NCI-H1694 (cell line): ENCODE measurements around the gene RND1.
"Not testable (repeated sequence)": the region's sequence is repeated elsewhere in the genome, so short reads cannot be mapped to it uniquely, and the experiment has no call there.

ENCODE experiments used
- DNase-seq: peaks from one replicate; lab custom pipeline; 2025; lab: John Stamatoyannopoulos, UW

RND1 gene

DNA sequence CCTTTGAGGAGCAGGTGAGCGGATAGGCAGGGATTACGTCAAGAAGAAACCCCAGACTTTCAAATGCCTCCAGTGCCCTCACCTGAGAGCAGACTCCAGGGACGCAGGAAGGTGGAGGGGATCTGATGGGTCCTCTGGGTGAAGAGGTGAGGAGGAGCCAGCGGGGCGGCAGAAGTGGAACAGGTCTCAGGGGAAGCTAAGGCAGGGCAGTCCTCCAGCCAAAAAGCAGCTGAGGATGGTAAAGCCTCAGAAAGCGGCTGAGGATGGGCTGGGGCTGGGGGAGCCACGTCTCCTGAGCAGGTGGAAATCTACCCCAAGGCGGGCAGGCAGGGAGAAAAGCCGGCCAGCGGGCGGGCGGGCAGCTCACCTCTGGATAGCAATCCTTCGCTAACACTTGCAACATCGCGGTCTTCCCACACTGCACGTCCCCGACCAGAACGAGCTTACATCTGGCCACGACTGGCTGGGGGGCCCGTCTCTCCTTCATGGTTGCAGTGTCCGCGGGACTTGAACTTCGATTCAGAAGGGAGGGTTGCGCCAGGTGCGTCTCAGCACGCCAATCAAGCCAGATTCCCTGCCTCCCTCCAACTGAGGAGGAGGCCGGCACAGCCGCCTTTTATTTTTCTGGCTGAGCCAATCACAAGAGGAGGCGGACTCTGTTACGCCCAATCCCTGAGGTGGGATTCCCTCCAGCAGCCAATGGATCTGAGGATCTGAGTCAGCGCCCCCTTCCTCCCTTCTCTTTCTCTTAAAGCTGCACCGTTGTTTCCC, at the start of gene RND1:
TSS of gene RND1 (minus strand) at position 590 of the 771 bp plus-strand sequence. CDS start at position 487, 103 bp downstream.
- DNase-seq = peak; percentile 92

DNA sequence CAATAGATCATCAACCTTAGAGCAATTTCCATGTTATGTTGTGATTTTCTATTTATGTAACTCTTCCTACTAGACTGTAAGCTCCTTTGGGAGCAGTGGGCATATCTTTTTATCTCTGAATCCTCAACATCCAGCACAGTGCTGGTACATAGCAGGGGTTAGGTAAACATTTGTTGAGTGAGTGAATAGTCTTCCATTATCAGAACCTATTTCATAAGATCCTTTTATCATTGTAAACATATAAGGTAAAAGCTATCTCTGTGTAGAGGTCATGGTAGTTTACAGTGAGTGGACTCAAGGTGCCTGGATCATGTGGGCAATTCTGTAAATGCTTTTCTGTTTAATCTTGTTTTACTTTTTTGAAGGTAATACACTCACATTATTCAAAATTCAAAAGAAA, 44.5 kb upstream of the RND1 start:
- no peak for DNase-seq

DNA sequence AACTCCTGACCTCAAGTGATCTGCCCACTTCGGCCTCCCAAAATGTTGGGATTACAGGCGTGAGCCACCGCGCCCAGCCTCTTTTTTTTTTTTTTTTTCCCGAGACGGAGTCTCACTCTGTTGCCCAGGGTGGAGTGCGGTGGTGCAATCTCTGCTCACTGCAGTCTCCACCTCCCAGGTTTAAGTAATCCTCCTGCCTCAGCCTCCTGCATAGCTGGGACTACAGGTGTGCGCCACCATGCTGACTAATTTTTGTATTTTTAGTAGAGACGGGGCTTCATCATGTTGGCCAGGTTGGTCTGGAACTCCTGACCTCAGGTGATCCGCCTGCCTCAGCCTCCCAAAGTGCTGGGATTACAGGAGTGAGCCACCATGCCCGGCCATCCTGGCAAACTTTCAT, 44.0 kb upstream of the RND1 start:
- DNase-seq = not testable (repeated sequence)

DNA sequence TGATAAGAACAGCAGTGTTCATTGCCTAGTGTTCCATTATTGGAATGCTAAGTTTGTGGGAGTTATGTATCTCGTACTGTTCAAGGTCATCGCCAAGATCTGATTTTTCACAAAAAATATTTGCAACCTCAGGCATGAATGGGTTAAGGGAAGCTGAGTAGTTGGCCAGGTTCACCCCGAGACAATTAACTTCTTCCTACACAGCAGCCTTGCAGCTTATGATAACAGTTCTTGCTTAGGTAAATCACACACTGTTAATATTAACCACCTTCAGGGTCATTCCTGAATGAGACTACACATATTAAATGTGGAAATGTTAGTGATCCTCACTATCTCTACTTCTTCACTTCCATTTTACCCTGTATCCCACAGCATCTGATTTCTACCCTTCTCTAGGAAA, 41.6 kb upstream of the RND1 start:
- DNase-seq = no peak

- peak; percentile 54 for DNase-seq
Observed at GRCh38 chr12:48903982-48904411, 38.3 kb upstream of the RND1 start.

DNA sequence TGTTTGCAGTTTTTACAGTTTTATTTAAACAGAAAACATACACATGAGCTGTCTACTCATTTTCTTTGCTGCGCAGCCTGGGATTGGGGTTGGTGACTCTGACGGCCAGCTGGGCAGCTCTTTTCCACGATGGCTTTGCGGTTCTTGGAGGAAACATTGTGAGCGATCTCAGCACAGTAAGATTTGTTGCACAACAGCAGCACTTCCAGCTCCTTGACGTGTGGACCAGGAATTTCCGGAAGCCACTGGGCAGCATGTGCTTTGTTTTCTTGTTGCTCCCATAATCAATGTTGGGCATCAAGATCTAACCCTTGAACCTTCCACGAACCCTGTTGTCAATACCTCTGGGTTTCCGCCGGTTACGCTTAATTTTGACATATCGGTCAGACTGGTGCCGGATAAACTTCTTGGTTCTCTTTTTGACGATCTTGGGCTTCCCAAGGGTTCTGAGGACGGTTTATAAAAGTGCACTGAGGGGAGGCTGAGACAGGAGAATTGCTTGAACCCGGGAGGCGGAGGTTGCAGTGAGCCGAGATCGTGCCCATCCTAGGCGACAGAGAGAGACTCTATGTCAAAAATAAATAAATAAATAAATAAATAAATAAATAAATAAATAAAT, 37.8 kb upstream of the RND1 start:
- DNase-seq = no peak

DNA sequence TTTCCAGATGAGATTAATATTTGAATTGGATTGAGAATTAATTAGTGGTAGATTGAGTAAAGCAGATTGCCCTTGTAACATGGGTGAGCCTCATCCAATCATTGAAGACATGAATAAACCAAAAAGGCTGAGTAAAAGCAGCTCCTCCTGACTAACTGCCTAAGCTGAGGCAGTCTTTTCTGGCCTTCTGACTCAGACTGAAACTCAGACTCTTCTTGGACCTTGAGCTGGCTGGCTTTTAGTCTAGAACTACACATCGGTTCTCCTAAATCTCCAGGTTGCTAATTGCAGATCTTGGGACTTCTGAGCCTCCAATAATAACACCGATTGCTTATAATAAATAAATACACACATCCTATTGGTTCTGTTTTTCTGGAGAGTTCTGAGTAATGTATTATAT, 35.6 kb upstream of the RND1 start:
- no peak for DNase-seq

GRCh38 chr12:48899651-48900050, 34.0 kb upstream of the RND1 start:
- no peak for DNase-seq

- DNase-seq = no peak
Observed at GRCh38 chr12:48894271-48894670, 28.6 kb upstream of the RND1 start.

- DNase-seq = peak; percentile 63
Observed at GRCh38 chr12:48890657-48891418, 25.2 kb upstream of the RND1 start.

DNA sequence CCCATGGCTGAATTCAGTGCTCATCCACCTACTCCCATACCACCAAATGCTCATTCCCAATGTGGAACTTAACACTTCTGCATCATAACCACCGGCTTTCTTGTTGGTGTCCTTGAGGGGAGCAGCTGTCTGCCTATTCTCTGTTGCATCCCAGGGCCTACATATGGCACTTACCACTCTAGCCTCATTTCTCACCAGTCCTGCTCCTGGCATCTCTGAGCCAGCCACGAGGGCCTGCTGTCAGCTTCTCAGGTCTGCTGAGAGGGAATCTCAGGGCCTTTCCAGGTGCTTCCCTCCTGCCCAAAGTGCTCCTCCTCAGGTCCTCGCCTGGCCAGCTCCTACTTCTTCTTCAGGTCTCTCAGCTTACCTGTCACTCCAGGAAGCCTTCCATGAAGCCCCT, 24.0 kb upstream of the RND1 start:
- no peak for DNase-seq

DNA sequence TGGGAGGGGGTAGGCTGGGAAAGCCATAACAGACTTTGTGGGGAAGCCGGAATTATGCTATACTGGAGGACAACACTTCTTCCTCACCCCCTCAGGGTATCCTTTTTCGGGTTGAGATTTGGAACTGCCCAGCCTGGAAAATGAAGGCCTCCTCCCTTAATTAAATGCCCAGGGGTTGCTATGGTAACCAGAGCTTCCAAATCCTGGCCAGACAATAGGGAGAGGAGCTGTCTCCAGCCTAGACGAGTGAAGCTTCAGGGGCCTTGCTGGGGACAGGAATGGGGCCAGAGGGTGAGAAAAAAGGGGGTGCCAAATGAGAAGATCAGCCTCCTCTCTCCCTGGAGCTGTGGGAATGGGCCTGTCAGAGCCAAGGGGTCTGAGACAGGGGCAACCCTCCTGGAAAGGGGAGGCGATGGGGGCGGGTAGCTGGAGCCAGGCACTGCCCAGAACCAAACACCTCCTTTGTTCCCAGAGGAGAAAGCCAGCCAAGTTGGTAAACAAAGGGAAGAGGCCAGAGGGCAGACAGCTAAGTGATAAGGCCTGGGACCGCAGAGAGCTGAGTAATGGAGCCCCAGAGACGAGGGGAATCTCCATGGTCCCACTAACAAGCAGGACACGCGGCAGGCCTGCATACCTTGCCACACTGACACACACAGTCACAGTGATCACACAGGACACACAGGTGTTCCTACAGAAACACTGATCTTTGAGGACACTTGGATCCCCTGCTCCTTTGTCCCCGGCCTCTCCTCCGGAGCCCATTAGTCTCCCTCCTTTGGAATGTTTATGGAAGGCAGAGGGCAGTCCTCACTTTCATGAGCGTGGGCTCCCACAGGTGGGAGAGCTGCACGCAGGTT, 17.9 kb upstream of the RND1 start:
- DNase-seq = no peak

- no peak for DNase-seq
Observed at GRCh38 chr12:48882972-48883304, 17.3 kb upstream of the RND1 start.

DNA sequence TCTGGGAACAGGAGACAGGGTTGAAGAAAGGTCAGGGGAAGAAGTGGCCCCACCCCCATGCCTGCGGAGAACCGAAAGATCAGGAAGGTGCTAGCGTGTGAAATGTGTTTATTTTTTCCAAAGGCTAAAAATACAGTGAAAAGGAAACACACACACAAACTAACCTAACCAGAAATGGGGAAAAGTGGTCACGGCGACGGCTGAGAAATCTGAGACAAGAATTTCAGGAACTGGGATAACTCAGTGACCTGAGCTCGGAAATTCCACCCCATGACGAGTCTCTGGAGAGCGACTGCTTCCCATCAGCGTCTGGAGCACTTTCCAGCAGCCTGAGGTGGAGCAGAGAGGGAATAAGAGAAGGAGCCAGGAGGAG, 16.6 kb upstream of the RND1 start:
- DNase-seq = no peak

GRCh38 chr12:48881686-48882314, 16.1 kb upstream of the RND1 start:
- DNase-seq = no peak

GRCh38 chr12:48880647-48881046, 15.0 kb upstream of the RND1 start:
- no peak for DNase-seq

GRCh38 chr12:48878548-48878947, 12.9 kb upstream of the RND1 start:
- DNase-seq = no peak

DNA sequence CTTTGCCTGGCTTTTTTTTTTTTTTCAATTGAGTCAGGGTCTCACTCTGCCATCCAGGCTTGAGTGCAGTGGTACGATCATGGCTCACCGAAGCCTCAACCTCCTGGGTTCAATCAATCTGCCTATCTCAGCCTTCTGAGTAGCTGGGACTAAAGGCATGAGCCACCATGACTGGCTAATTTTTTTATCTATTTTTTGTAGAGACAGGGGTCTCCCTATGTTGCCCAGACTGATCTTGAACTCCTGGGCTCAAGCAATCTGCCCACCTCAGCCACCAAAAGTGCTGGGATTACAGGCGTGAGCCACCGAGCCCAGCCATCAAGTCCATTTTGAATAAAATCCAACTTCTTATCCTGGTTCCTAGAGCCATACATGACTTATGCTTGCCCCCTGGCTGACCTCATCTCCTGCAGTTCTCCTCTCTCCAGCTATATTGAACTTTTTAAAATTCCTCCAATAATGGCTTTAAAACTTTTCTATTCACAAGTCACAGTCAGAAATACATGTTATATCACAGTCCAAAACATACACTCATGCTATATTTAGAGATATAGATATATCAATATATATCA, 10.4 kb upstream of the RND1 start:
- no peak for DNase-seq

DNA sequence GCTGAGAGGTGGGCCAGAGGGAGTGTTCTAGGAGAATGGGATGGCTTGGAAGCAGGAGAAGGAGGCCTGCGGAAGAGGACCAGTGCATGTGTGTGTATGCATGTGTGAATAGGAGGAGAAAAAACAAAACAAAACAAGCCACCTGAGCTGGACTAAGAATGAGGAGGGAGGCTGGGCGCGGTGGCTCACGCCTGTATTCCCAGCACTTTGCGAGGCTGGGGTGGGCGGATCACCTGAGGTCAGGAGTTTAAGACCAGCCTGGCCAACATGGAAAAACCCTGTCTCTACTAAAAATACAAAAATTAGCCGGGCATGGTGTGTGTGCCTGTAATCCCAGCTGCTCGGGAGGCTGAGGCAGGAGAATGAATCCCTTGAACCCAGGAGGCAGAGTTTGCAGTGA, 7.9 kb upstream of the RND1 start:
- not testable (repeated sequence) for DNase-seq

- no peak for DNase-seq
Observed at GRCh38 chr12:48873096-48873495, 7.4 kb upstream of the RND1 start.

DNA sequence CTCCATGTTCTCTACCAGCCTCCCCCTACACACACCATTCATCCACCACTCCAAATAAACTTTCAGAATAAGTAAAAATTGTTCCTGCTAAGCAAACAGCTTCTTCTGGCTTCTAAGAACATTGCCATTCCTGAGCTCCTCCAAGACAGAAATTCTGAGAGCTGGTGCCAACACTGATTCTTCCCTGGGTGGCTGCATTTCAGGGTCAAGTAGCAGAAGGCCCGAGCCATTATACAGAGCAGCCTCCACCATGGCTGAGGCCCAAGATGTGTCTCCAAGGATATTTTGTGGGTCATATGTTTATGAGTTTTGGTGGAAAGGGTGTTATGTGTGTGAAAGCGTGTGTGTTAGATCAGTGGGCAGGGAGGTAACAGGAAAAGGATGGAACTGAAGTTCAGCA, 3.5 kb upstream of the RND1 start:
- DNase-seq = no peak
